ENCODE measurements around the gene ASB15. TPM values are rescaled to one million over a fixed set of nuclear protein-coding genes. Genes with fewer than 3 reads are reported as not detected.

The ASB15 gene
- total RNA-seq, 4 donors from 2014 or later: not detected

- WGBS, 2 donors: 25 to 44% methylated on average over 3 of the region's 3 CpGs
- intact Hi-C loops (cut with DNase I): no loop called here
- Histone ChIP-seq H3K27me3 (peaks cover 0 to 9% (median 0%) of the 10 kb centered on the region in 4 donors), H3K27ac (no peak overlapping the region), H3K36me3 (no peaks in the 10 kb centered on the region), H3K4me3 (no peak overlapping the region), H3K4me1 (no peaks in the 10 kb centered on the region), H3K9me3 (no peaks in the 10 kb centered on the region)
- TF ChIP-seq POLR2A (IDR thresholded peaks at IDR 0.05): no peak
- TF ChIP-seq, protein P1, sequence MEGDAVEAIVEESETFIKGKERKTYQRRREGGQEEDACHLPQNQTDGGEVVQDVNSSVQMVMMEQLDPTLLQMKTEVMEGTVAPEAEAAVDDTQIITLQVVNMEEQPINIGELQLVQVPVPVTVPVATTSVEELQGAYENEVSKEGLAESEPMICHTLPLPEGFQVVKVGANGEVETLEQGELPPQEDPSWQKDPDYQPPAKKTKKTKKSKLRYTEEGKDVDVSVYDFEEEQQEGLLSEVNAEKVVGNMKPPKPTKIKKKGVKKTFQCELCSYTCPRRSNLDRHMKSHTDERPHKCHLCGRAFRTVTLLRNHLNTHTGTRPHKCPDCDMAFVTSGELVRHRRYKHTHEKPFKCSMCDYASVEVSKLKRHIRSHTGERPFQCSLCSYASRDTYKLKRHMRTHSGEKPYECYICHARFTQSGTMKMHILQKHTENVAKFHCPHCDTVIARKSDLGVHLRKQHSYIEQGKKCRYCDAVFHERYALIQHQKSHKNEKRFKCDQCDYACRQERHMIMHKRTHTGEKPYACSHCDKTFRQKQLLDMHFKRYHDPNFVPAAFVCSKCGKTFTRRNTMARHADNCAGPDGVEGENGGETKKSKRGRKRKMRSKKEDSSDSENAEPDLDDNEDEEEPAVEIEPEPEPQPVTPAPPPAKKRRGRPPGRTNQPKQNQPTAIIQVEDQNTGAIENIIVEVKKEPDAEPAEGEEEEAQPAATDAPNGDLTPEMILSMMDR (IDR thresholded peaks at IDR 0.05): no peak
- DNase-seq: no peak
These were observed 3.1 kb downstream of the ASB15 start for GRCh38 chr7:123604739-123605138.

DNA sequence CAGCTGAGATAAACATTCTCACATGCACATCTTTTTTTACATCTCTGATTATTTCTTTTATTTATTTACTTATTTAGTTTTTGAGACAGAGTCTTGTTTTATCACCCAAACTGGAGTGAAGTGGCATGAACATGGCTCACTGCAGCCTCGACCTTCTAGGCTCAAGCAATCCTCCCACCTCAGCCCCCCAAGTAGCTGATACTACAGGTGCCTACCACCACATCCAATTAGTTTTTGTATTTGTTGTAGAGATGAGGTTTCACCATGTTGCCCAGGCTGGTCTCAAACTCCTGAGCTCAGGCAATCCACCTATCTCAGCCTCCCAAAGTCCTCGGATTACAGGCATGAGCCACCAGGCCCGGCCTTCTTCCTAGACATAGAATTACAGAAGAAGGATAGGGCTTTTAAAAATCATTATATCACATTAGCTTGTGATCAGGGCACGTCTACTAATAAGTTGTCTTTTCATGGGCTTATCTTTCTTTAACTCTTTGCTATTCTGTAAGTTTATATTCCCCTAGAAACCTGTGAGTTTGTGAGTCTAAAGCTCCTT lies 5.9 kb downstream of the ASB15 start:
- Histone ChIP-seq H3K27me3 (peaks cover 0 to 5% (median 0%) of the 10 kb centered on the region in 4 donors), H3K27ac (no peak overlapping the region), H3K4me1 (no peaks in the 10 kb centered on the region), H3K36me3 (no peaks in the 10 kb centered on the region), H3K4me3 (no peak overlapping the region), H3K9me3 (no peaks in the 10 kb centered on the region)
- TF ChIP-seq POLR2A (IDR thresholded peaks at IDR 0.05): no peak
- TF ChIP-seq, protein P1 (IDR thresholded peaks at IDR 0.05): no peak
- WGBS, 2 donors: 51 to 67% methylated on average over 3 to 4 of the region's 4 CpGs
- DNase-seq: no peak
- intact Hi-C loops (cut with DNase I): no loop called here

DNA sequence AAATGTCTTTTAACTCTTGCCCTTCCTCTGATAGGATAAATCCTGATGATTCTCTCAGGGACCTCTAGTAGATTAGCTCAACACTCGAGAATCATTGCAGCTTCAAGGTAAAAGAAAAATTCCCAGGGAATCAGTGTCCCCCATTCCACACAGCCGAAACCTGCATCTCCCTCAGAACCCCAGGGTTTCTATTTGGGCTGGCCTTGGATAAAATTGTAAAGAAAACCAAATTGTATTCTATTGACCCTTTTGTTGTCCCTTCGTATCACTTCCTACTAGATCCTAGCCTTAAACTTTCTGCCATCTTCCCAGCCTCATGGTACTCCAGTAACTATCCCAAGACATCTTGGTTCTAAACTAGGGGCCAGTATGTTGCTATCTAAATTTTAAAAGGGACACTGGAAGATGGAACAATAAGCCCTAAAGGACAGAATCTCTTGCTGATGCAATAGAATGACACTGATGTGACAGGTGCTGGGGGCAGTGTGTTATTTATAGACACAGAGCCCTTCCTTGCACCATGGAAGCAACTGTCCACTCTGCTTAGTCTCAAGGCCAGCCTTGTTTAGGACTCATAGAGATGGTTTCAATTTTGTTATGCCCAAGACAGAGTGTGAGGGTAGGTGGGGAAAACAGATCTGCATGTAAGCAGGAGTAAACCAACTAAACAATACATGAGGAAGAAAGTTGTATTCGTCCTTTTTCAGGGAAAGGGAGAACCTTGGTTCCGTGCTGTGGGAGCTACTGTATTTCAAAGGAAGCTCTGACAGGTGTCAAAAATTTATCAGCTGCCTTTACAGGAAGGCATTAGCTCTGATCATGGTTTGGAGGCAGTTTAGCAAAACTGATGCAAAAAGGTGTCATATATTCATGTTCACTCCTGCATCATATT lies 7.6 kb downstream of the ASB15 start:
- intact Hi-C loops (cut with DNase I): no loop called here
- Histone ChIP-seq H3K36me3 (no peaks in the 10 kb centered on the region), H3K9me3 (no peaks in the 10 kb centered on the region), H3K27ac (no peak overlapping the region), H3K4me1 (no peaks in the 10 kb centered on the region), H3K4me3 (no peak overlapping the region), H3K27me3 (peaks cover 0 to 5% (median 0%) of the 10 kb centered on the region in 4 donors)
- DNase-seq: no peak
- TF ChIP-seq, protein P1 (IDR thresholded peaks at IDR 0.05): no peak
- TF ChIP-seq POLR2A (IDR thresholded peaks at IDR 0.05): no peak
- WGBS, 2 donors: 66 to 76% methylated on average over 5 of the region's 5 CpGs

DNA sequence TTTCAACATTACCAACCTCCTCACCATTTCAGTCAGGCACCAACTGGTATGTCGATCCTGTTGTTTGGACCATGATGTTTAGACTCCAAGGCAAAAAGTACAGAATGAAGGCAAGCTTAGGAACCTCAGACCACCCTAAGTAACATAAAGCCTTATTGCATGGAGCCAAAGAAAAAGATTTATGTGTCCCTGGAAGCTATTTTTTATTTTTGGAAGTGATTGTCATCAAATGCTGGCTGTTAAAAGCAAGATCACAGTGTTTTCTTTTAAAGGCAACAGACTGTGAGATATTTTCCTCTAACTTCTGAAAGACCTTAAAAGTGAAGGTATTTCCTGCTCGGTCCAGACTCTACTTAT lies 8.2 kb downstream of the ASB15 start:
- Histone ChIP-seq H3K4me3 (no peak overlapping the region), H3K4me1 (no peaks in the 10 kb centered on the region), H3K9me3 (no peaks in the 10 kb centered on the region), H3K27ac (no peak overlapping the region), H3K27me3 (peaks cover 0 to 4% (median 0%) of the 10 kb centered on the region in 4 donors), H3K36me3 (no peaks in the 10 kb centered on the region)
- WGBS, 2 donors: 73 to 82% methylated on average over 2 of the region's 2 CpGs
- intact Hi-C loops (cut with DNase I): no loop called here
- TF ChIP-seq, protein P1 (IDR thresholded peaks at IDR 0.05): no peak
- no peak for TF ChIP-seq POLR2A (IDR thresholded peaks at IDR 0.05)
- DNase-seq: no peak

DNA sequence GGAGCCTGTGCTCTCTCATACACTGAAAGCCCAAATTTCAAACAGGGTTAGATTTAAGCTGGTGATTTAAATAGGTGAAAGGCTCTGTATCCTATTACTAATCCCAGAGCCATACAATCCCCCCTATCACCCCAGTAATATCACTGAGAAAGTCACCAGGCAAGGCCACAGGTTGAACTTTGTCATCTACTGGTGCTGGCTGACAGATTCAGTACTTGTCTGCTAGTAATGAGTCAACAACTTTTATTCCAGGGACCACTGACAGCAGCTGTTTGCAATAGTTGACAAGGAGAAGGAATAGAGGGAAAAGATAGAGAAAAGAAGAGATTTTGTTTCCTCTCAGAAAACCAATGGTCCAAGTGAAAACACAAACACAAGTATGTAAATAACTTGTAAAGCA lies 10.4 kb downstream of the ASB15 start:
- Histone ChIP-seq H3K4me3 (no peak overlapping the region), H3K36me3 (no peaks in the 10 kb centered on the region), H3K27ac (no peak overlapping the region), H3K9me3 (no peaks in the 10 kb centered on the region), H3K27me3 (peaks cover 0 to 4% (median 0%) of the 10 kb centered on the region in 4 donors), H3K4me1 (no peaks in the 10 kb centered on the region)
- intact Hi-C loops (cut with DNase I): no loop called here
- TF ChIP-seq, protein P1 (IDR thresholded peaks at IDR 0.05): no peak
- no peak for TF ChIP-seq POLR2A (IDR thresholded peaks at IDR 0.05)
- DNase-seq: no peak

Measured in esophagus squamous epithelium (tissue), 5 donors.